HEK293 (cell line): ENCODE results near the gene PIBF1.

Experiments used
- CTCF ChIA-PET: fragments of 350-600 bp; formaldehyde crosslinking; extraction: SDS; loops from one replicate; lab custom pipeline; 2021; ENCODE audit warnings: antibody characterized with exemption; lab: Yijun Ruan, JAX
- POLR2A ChIA-PET: fragments of 300-600 bp; formaldehyde crosslinking; extraction: SDS; loops from one replicate; lab custom pipeline; 2020; ENCODE audit warnings: antibody characterized with exemption, inconsistent platforms; lab: Yijun Ruan, JAX
- H3K27ac ChIP-seq: fragments of 200-500 bp; sonication (Bioruptor generic); 2 replicates; pipeline ENCODE4 v1.5.1; 2014; ENCODE audit warnings: low read depth, low read length, control low read depth, inconsistent platforms; ENCODE audit errors: extremely low read depth
- H3K36me3 ChIP-seq, 2 experiments: fragments of 200-500 bp in 1 of 2; sonication (Bioruptor generic) in 1 of 2; 1 replicate in 1 of 2; 2 replicates in 1 of 2; pipeline ENCODE4 v1.5.1; 2014 to 2017; ENCODE audit warnings: inconsistent platforms in 2 of 2, low read length in 2 of 2; ENCODE audit not compliant: control insufficient read depth in 2 of 2, insufficient read depth in 1 of 2
- H3K4me1 ChIP-seq: fragments of 200-500 bp; sonication (Bioruptor generic); 2 replicates; pipeline ENCODE4 v1.5.1; 2014; ENCODE audit warnings: mild to moderate bottlenecking, low read length, inconsistent platforms; ENCODE audit not compliant: control insufficient read depth, insufficient read depth
- H3K4me3 ChIP-seq: 2 replicates; pipeline ENCODE4 v1.5.1; 2011; ENCODE audit warnings: low read depth, mild to moderate bottlenecking, control low read depth, low read length, moderate library complexity
- H3K9me3 ChIP-seq: fragments of 200-500 bp; sonication (Bioruptor generic); 2 replicates; pipeline ENCODE4 v1.5.1; 2014; ENCODE audit warnings: low read depth, low read length, inconsistent platforms; ENCODE audit not compliant: control insufficient read depth, insufficient read depth
- GLI2 ChIP-seq: fragments of 450-650 bp; formaldehyde crosslinking; IDR thresholded peaks from 2 replicates; pipeline ENCODE4; 2017; ENCODE audit warnings: missing biosample characterization, missing genetic modification characterization, low read depth, borderline replicate concordance
- OSR2 ChIP-seq: fragments of 450-650 bp; formaldehyde crosslinking; IDR thresholded peaks from 2 replicates; pipeline ENCODE4 v1.5.1; 2016; ENCODE audit warnings: missing biosample characterization, missing genetic modification characterization
- REPIN1 ChIP-seq: fragments of 450-650 bp; formaldehyde crosslinking; IDR thresholded peaks from 2 replicates; pipeline ENCODE4 v1.5.1; 2017; ENCODE audit warnings: missing biosample characterization, missing genetic modification characterization, low read depth
- SP3 ChIP-seq: fragments of 450-650 bp; formaldehyde crosslinking; IDR thresholded peaks from 2 replicates; pipeline ENCODE4 v1.5.1; 2016; ENCODE audit warnings: missing biosample characterization, missing genetic modification characterization
- TRIM28 ChIP-seq: IDR thresholded peaks from 2 replicates; pipeline ENCODE4 v1.6.1; 2011; ENCODE audit warnings: low read length, control low read depth, borderline replicate concordance
- TSHZ1 ChIP-seq: fragments of 450-650 bp; formaldehyde crosslinking; IDR thresholded peaks from 2 replicates; pipeline ENCODE4 v1.5.1; 2016; ENCODE audit warnings: missing biosample characterization, missing genetic modification characterization, borderline replicate concordance
- ZBTB49 ChIP-seq: fragments of 450-650 bp; formaldehyde crosslinking; IDR thresholded peaks from 2 replicates; pipeline ENCODE4 v1.5.1; 2016; ENCODE audit warnings: missing biosample characterization, missing genetic modification characterization, low read depth
- ZBTB6 ChIP-seq: fragments of 450-650 bp; formaldehyde crosslinking; IDR thresholded peaks from 2 replicates; pipeline ENCODE4 v1.5.1; 2017; ENCODE audit warnings: missing biosample characterization, missing genetic modification characterization
- ZBTB7A ChIP-seq: fragments of 450-650 bp; formaldehyde crosslinking; IDR thresholded peaks from 2 replicates; pipeline ENCODE4 v1.5.1; 2016; ENCODE audit warnings: low read depth, missing biosample characterization, missing genetic modification characterization
- ZFP3 ChIP-seq: fragments of 450-650 bp; formaldehyde crosslinking; IDR thresholded peaks from 2 replicates; pipeline ENCODE4 v1.5.1; 2016; ENCODE audit warnings: low read depth, missing biosample characterization, missing genetic modification characterization
- ZNF114 ChIP-seq: fragments of 450-650 bp; formaldehyde crosslinking; IDR thresholded peaks from 2 replicates; pipeline ENCODE4 v1.5.0; 2017; ENCODE audit warnings: missing biosample characterization, missing genetic modification characterization
- ZNF132 ChIP-seq: fragments of 450-650 bp; formaldehyde crosslinking; IDR thresholded peaks from 2 replicates; pipeline ENCODE4 v1.5.1; 2017; ENCODE audit warnings: missing biosample characterization, missing genetic modification characterization, borderline replicate concordance
- ZNF266 ChIP-seq: fragments of 450-650 bp; formaldehyde crosslinking; IDR thresholded peaks from 2 replicates; pipeline ENCODE4 v1.5.1; 2016; ENCODE audit warnings: missing biosample characterization, missing genetic modification characterization, low read depth
- ZNF274 ChIP-seq, 2 experiments: fragments of 200-500 bp in 1 of 2; fragments of 450-650 bp in 1 of 2; sonication (Bioruptor generic) in 1 of 2; formaldehyde crosslinking in 1 of 2; IDR thresholded peaks; 2 replicates each; pipeline versions ENCODE4 v1.5.1 to v1.6.1; 2014 to 2016; ENCODE audit warnings: borderline replicate concordance in 1 of 2, inconsistent platforms in 1 of 2, low read length in 1 of 2, missing biosample characterization in 1 of 2, missing genetic modification characterization in 1 of 2
- ZNF501 ChIP-seq: fragments of 450-650 bp; formaldehyde crosslinking; IDR thresholded peaks from 2 replicates; pipeline ENCODE4 v1.5.1; 2016; ENCODE audit warnings: missing biosample characterization, missing genetic modification characterization
- ZNF514 ChIP-seq: fragments of 450-650 bp; formaldehyde crosslinking; IDR thresholded peaks from 2 replicates; pipeline ENCODE4 v1.5.1; 2016; ENCODE audit warnings: missing biosample characterization, missing genetic modification characterization
- ZNF558 ChIP-seq: fragments of 450-650 bp; formaldehyde crosslinking; IDR thresholded peaks from 2 replicates; pipeline ENCODE4 v1.5.1; 2016; ENCODE audit warnings: missing biosample characterization, missing genetic modification characterization
- ZNF629 ChIP-seq: fragments of 450-650 bp; formaldehyde crosslinking; IDR thresholded peaks from 2 replicates; pipeline ENCODE4 v1.5.1; 2017; ENCODE audit warnings: missing biosample characterization, missing genetic modification characterization
- ZSCAN4 ChIP-seq: fragments of 450-650 bp; formaldehyde crosslinking; IDR thresholded peaks from 2 replicates; pipeline ENCODE4 v1.5.1; 2017; ENCODE audit warnings: missing biosample characterization, missing genetic modification characterization

Gene PIBF1

GRCh38 chr13:73058064-73058313 lies 276.1 kb downstream of the PIBF1 start:
- H3K9me3 ChIP-seq: no peaks in the 10 kb centered on the region
- H3K4me3 ChIP-seq: no peak overlapping the region
- no peaks in the 10 kb centered on the region for H3K4me1 ChIP-seq
- H3K27ac ChIP-seq: no peak overlapping the region
- POLR2A ChIA-PET: interaction anchor here (0.6 to 2.8 kb wide), 9 partner anchors 9 to 330 kb away, joined by 3 to 17 read pairs (median 3); partner anchors contain the start of gene BORA
- peaks cover 0 to 11% of the 10 kb centered on the region in 2 experiments; a peak in 1 of 3 replicates for H3K36me3 ChIP-seq
- CTCF ChIA-PET: interaction anchor here (1.2 kb wide), 1 partner anchor 249 kb away, joined by 5 read pairs; no protein-coding TSS in a partner anchor
- no peak for TF ChIP-seq GLI2
- no peak for TF ChIP-seq ZNF274 (IDR thresholded peaks at IDR 0.05; ENCODE audit: low read length)
- TF ChIP-seq ZNF274 (tag by site-specific recombination; IDR thresholded peaks at IDR 0.05; ENCODE audit: borderline replicate concordance): no peak
- no peak for TF ChIP-seq ZNF114 (tag by site-specific recombination)
- no peak for TF ChIP-seq ZNF514 (tag by site-specific recombination)
- TF ChIP-seq TRIM28: no peak
- no peak for TF ChIP-seq ZNF266 (tag by site-specific recombination)
- no peak for TF ChIP-seq OSR2 (tag by site-specific recombination)
- TF ChIP-seq ZSCAN4 (tag by site-specific recombination): no peak
- no peak for TF ChIP-seq ZBTB6
- no peak for TF ChIP-seq ZNF629
- no peak for TF ChIP-seq ZNF132 (tag by site-specific recombination)
- TF ChIP-seq ZNF501 (tag by site-specific recombination): no peak
- no peak for TF ChIP-seq ZBTB49 (tag by site-specific recombination)
- no peak for TF ChIP-seq ZBTB7A (tag by site-specific recombination)
- TF ChIP-seq TSHZ1 (tag by site-specific recombination): no peak
- TF ChIP-seq ZNF558: no peak
- no peak for TF ChIP-seq SP3 (tag by site-specific recombination)
- no peak for TF ChIP-seq ZFP3
- no peak for TF ChIP-seq REPIN1 (tag by site-specific recombination)
